Measurements from ENCODE around the gene TMC8.

Gene TMC8

GRCh38 chr17:78125138-78125913 lies 5.2 kb upstream of the TMC8 start:
- peak; percentile 64 for DNase-seq

DNA sequence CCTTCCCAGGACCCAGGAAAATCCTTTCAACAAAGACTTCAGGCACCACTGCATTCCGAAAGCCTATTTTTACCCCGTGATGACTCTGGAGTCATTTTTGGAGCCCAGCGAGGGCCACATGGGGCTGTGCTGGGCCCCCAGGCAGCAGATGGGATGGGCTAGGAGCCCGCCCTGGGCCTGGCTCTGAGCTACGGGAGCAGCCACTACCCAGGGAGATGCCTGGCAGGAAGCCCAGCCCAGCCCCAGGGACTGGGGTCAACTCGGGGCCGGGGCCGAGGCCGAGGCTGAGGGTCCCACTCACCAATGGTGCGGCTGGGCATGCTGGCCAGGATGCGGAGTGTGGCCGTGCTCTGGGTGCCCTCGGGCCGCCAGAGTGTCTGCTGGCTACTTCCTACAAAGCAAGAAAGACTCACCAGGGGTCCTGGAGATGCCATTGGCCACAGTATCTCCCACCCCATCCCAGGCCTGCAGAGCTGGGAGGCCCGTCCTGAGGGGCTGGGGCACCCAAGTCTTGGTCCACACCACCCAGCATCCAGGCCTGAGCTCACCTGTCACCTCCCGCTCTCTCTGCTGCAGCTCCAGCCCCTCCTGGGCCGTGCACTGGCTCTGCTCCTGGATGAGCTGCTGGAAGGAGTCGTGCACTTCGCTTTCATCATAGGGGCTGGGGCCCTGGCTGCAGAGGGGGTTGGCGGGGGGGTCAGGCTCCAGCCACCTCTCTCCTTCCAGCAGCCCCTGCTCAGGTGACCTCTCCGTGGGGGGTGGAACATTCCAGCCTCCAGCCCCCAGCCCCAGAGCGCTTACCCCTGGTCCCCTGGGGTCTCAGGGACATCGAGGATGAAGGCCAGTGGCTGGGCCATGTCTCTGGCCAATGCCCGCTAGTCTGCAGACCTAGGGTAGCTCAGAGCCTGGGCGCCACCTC lies 4.3 kb upstream of the TMC8 start:
- no peak for DNase-seq

DNA sequence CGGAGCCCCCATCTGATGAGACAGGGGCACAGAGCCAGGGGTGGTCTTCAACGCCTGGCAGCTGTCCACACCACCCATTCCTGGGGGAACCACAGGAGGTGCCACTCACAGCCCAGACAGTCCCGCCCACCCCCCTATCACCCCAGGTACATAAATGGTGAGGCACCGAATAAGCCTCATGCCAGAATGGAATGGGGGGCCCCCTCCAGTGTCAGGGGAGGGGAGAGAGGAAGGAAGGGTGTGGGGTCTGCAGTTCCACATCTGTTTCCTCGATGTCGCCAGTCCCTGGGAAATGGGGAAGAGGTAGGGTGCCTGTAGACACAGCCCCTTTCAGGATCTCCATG lies 3.7 kb upstream of the TMC8 start:
- no peak for DNase-seq

- peak; percentile 63 for DNase-seq
These were observed 3.2 kb upstream of the TMC8 start for GRCh38 chr17:78127239-78127887.

DNA sequence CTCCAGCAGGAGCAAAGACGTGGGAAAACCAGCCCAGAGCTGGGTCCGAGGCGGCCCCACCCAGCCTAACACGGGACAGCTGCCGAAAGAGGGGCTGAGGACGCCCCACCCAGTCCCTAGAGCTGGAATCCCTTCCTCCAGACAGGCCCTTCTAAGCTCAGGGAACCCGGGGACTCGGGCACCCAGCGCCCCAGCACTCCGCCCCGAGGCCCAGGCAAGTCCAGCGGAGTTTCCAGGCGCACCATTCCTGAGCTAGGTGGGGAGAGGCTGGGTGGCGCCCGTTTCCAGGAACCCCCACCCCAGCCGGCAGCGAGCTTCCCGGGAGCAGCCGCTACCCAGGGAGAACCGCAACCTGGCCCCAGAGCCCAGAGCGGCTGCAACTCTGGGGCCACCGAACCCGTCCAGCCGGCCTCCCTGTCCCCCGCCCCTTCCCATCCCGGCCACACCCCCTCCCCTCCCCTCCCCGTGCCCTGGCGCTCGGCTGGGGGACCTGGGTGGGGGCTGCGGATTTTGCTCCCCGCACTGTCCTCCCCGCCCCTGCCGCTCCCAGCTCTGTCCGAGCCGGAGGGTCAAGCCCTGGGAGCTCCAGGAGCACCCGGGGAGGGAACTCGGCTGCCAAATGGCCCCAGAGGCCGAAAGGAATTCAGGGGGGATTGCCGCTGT lies 2.6 kb upstream of the TMC8 start:
- peak; percentile 52 for DNase-seq

- peak; percentile 75 for DNase-seq
These were observed 1.8 kb upstream of the TMC8 start, which contains the start of gene TMC6 for GRCh38 chr17:78128551-78129350. Gene TMC6 (minus strand): TSS chr17:78128755. CDS start chr17:78126832, 1,923 bp downstream.

GRCh38 chr17:78129351-78130089 lies 1.1 kb upstream of the TMC8 start:
- DNase-seq: peak; percentile 56

GRCh38 chr17:78130090-78130436 lies 508 bp upstream of the TMC8 start:
- no peak for DNase-seq

- peak; percentile 71 for DNase-seq
These were observed 857 bp downstream of the TMC8 start for GRCh38 chr17:78131172-78132083.

- no peak for DNase-seq
These were observed 1.6 kb downstream of the TMC8 start for GRCh38 chr17:78132084-78132676.

DNA sequence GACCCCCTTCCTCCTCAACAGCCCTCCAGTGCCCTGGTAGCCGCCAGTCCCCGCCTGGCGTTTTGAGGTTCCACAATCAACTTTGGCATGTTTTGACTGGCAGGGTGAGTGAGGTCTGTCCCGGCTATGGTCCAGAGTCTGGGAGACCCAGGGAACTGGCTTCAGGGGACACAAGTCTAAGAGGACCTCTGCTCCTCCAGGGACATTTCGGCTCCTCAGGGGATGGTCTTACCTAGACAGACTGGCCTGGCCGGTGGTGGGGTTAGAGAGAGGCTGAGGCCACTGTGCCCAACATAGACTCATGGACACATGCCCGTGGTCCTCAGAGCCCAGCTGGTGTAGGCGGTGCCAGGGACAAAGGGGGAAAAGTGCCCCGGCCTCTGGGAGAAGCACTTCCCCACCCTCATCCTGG lies 2.2 kb downstream of the TMC8 start:
- peak; percentile 58 for DNase-seq

GRCh38 chr17:78133179-78133951 lies 2.8 kb downstream of the TMC8 start:
- peak; percentile 52 for DNase-seq

GRCh38 chr17:78133971-78134898 lies 3.7 kb downstream of the TMC8 start:
- peak; percentile 81 for DNase-seq

DNA sequence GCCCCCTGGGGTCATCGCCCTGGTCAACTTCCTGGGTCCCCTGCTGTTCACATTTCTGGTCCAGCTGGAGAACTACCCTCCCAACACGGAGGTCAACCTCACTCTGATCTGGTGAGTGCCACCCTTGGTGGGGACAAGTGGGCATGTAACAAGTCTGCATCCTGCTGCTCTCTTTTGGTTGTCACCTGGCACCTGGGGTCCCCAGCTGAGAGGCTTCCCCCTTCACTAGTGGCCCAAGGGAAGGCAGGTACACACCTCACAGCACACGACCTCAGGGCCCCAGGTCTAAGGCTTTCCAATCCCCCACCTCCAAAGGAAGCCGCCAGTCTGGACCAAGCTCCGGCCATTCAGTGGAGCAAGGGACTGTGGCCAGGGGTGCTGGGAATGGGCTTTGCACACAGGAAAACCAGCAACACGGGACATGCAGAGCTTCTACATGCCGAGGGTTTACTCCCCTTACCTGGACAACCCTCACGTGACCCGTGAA lies 4.4 kb downstream of the TMC8 start:
- no peak for DNase-seq

GRCh38 chr17:78135858-78136500 lies 5.4 kb downstream of the TMC8 start:
- no peak for DNase-seq

DNA sequence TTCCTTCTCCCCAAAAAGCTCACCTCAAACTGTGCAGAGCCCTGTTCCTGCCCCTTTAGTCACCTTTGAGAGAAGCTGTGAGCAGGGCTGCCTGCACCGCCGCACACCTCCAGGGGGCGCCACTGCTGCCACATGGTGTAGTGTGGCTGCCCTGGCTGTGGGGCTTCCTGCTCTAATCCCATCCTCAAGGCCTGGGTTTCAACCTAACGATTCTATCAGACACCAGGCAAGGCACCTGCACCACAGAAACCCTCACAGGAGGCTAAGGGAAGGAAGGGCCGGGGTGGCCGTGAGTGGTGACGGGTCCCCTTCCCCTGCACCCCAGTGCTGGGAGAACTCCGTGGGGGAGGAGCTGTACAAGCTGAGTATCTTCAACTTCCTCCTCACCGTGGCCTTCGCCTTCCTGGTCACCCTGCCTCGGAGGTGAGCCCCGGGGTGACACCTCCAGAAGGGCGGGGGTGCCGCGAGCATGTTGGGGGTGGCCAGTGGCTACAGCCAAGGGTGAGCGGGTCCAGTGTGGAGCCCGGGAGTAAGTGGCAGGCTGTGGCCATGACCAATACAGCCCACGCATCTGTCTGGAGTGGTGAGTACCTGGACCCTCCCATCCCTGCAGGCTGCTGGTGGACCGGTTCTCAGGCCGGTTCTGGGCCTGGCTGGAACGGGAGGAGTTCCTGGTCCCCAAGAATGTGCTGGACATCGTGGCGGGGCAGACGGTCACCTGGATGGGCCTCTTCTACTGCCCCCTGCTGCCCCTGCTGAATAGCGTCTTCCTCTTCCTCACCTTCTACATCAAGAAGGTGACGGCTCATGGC lies 7.0 kb downstream of the TMC8 start:
- DNase-seq: peak; percentile 62
